OCI-LY7 (cell line): Measurements from ENCODE around the gene TAF4. TPM values are rescaled to one million over a fixed set of nuclear protein-coding genes. Genes with fewer than 3 reads are reported as not detected.

Source experiments
- BruUV-seq: library from RNA; stranded (reverse); fragments of 400-500 nt; replicated peaks from 2 replicates; lab custom pipeline; 2021; lab: Mats Ljungman, UMichigan
- CTCF ChIA-PET: fragments of 300-600 bp; sonication (Branson Sonifier 250); formaldehyde crosslinking; loops from one replicate; lab custom pipeline; 2022; ENCODE audit warnings: antibody characterized with exemption; ENCODE audit not compliant: unreplicated experiment; lab: Charles Lee
- POLR2A ChIA-PET: fragments of 300-600 bp; sonication (Branson Sonifier 250); formaldehyde crosslinking; loops from one replicate; lab custom pipeline; 2022; ENCODE audit warnings: antibody characterized with exemption; lab: Charles Lee
- DNase-seq: peaks from one replicate; pipeline ENCODE4 v3.0.0-alpha.2; 2015; ENCODE audit warnings: low spot score
- H2AFZ ChIP-seq: fragments of 200-600 bp; sonication (generic), shearing (Covaris generic); 2 replicates; pipeline ENCODE4 v1.6.1; 2014; ENCODE audit warnings: mild to moderate bottlenecking, antibody characterized with exemption, low read length, moderate library complexity
- H3K27ac ChIP-seq: fragments of 200-600 bp; sonication (generic); 2 replicates; pipeline ENCODE4 v1.5.1; 2014; ENCODE audit warnings: mixed run types, low read depth, mild to moderate bottlenecking, moderate library complexity, low read length, inconsistent platforms; ENCODE audit not compliant: poor library complexity, severe bottlenecking
- H3K36me3 ChIP-seq: fragments of 200-600 bp; sonication (generic); 2 replicates; pipeline ENCODE4 v1.6.1; 2014; ENCODE audit warnings: mild to moderate bottlenecking, antibody characterized with exemption, low read length, moderate library complexity, mixed read lengths; ENCODE audit not compliant: insufficient read depth
- H3K4me1 ChIP-seq: fragments of 200-600 bp; sonication (generic); 2 replicates; pipeline ENCODE4 v1.5.1; 2014; ENCODE audit warnings: mild to moderate bottlenecking, low read length; ENCODE audit not compliant: insufficient read depth, poor library complexity, severe bottlenecking
- H3K4me2 ChIP-seq: fragments of 200-600 bp; sonication (generic); 2 replicates; pipeline ENCODE4 v1.6.1; 2014; ENCODE audit warnings: mild to moderate bottlenecking, low read length
- H3K4me3 ChIP-seq: fragments of 200-600 bp; sonication (generic); 2 replicates; pipeline ENCODE4 v1.5.1; 2014; ENCODE audit warnings: mild to moderate bottlenecking, low read depth, low read length; ENCODE audit not compliant: poor library complexity, severe bottlenecking
- H3K79me2 ChIP-seq: fragments of 200-600 bp; sonication (generic); 2 replicates; pipeline ENCODE4 v1.6.1; 2016; ENCODE audit warnings: low read depth, mild to moderate bottlenecking, low read length, moderate library complexity, mixed read lengths; ENCODE audit not compliant: insufficient read depth
- H3K9me2 ChIP-seq: fragments of 200-600 bp; sonication (generic); 2 replicates; pipeline ENCODE4 v1.6.1; 2016; ENCODE audit warnings: mild to moderate bottlenecking, low read length, mixed read lengths; ENCODE audit not compliant: insufficient read depth
- H3K9me3 ChIP-seq: fragments of 200-600 bp; sonication (generic); 2 replicates; pipeline ENCODE4 v1.6.1; 2014; ENCODE audit warnings: mild to moderate bottlenecking, mixed run types, low read length, mixed read lengths
- H4K20me1 ChIP-seq: fragments of 200-600 bp; sonication (generic); 2 replicates; pipeline ENCODE4 v1.6.1; 2014; ENCODE audit warnings: mild to moderate bottlenecking, antibody characterized with exemption, low read length, moderate library complexity, mixed read lengths; ENCODE audit not compliant: insufficient read depth
- EZH2phosphoT487 ChIP-seq: fragments of 200-600 bp; sonication (generic); IDR thresholded peaks from 2 replicates; pipeline ENCODE4 v1.6.1; 2018; ENCODE audit warnings: low read depth, borderline replicate concordance, mild to moderate bottlenecking, mixed run types, antibody characterized with exemption, low read length, moderate library complexity, mixed read lengths
- intact Hi-C: fragments of 100-400 bp; cut with micrococcal nuclease; formaldehyde crosslinking; loops from one replicate; pipeline ENCODE4 v1.10.0; 2022; ENCODE audit not compliant: unreplicated experiment
- total RNA-seq, 2 experiments: library from RNA; depleted of rRNA in 1 of 2; stranded (reverse); fragments of >200 nt in 1 of 2; shearing (Covaris generic) in 1 of 2; gene quantifications; 2 replicates each; pipeline ENCODE4 v1.2.3, GENCODE V29; 2014 to 2022
- TF ChIP-seq, protein P1 (sequence below): fragments of 200-600 bp; sonication (generic); conservative IDR thresholded peaks from 2 replicates; pipeline ENCODE4 v1.5.1; 2014; ENCODE audit warnings: mild to moderate bottlenecking, antibody characterized with exemption, low read length, moderate library complexity, mixed read lengths

The TAF4 gene
- total RNA-seq, 2 experiments from 2014 or later = 11.2 to 38.9 TPM

DNA sequence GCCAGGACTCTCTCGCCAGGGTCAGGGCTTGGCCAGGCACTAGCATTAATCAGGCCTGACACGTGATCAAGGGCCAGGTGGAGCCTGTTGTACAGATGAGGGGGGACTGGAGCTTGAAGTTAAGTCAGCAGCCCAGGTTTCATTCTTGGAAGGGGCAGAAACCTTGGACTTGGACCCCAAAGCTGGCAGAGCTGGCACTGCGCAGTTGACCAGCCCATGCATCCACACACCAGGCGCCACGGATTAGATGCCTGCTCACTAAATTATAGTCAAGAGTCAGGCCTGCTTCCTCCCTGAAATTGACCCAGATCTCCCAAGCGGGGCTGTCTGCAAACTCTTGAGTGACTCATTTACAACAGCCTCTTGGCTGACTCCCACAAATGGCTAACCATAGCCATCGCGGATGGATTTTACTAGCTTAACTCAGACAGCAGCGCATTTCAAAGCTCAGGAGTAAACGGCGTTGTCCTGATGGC lies 4.1 kb upstream of the TAF4 start:
- H3K4me3 ChIP-seq = no peak overlapping the region
- TF ChIP-seq, protein P1, sequence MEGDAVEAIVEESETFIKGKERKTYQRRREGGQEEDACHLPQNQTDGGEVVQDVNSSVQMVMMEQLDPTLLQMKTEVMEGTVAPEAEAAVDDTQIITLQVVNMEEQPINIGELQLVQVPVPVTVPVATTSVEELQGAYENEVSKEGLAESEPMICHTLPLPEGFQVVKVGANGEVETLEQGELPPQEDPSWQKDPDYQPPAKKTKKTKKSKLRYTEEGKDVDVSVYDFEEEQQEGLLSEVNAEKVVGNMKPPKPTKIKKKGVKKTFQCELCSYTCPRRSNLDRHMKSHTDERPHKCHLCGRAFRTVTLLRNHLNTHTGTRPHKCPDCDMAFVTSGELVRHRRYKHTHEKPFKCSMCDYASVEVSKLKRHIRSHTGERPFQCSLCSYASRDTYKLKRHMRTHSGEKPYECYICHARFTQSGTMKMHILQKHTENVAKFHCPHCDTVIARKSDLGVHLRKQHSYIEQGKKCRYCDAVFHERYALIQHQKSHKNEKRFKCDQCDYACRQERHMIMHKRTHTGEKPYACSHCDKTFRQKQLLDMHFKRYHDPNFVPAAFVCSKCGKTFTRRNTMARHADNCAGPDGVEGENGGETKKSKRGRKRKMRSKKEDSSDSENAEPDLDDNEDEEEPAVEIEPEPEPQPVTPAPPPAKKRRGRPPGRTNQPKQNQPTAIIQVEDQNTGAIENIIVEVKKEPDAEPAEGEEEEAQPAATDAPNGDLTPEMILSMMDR = no peak
- TF ChIP-seq EZH2phosphoT487 = no peak
- POLR2A ChIA-PET = no interaction called here
- H2AFZ ChIP-seq = no peak overlapping the region
- H4K20me1 ChIP-seq = no peaks in the 10 kb centered on the region
- no peaks in the 10 kb centered on the region for H3K9me2 ChIP-seq
- no peaks in the 10 kb centered on the region; the same call in 1 of the 2 replicates for H3K79me2 ChIP-seq
- H3K36me3 ChIP-seq = no peaks in the 10 kb centered on the region
- H3K4me2 ChIP-seq = no peak overlapping the region
- BruUV-seq = no TSS peak
- intact Hi-C loops = loop anchor here (5.0 to 10.0 kb wide), 3 partner anchors 67 to 335 kb away; partner anchors contain the start of genes CABLES2, PSMA7 and SS18L1
- CTCF ChIA-PET = interaction anchor here (0.6 kb wide), 1 partner anchor 107 kb away, joined by 3 read pairs; no protein-coding TSS in a partner anchor
- 0 out of 2 replicates have a peak, but pooled peaks cover 4% of the 10 kb centered on the region for H3K9me3 ChIP-seq
- no peak for DNase-seq
- peaks cover 26% of the 10 kb centered on the region for H3K4me1 ChIP-seq
- no peak overlapping the region for H3K27ac ChIP-seq

DNA sequence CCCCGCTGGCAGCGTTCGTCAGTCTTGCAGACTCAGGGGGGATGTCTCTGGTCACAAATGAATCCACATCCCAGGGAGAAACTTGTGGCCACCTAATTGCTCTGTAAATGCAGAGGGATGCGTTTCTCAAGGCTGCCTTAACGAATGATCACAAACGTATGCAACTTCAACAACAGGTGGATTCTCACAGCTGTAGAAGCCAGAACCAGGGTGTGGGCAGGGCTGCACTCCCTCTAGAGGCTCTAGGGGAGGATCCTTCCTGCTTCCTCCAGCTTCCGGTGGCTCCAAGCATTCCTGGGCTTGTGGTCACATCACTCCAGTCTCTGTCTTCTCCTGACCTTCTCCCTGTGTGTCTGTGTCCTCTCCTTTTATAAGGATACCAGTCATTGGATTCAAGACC lies 3.3 kb upstream of the TAF4 start:
- no peaks in the 10 kb centered on the region for H3K9me2 ChIP-seq
- peak; percentile 16 for DNase-seq
- H3K4me1 ChIP-seq = peaks cover 31% of the 10 kb centered on the region
- no peak overlapping the region for H2AFZ ChIP-seq
- peak overlapping the region; percentile 96; the same call in 1 of the 2 replicates for H3K4me2 ChIP-seq
- peaks cover 3% of the 10 kb centered on the region; the same call in 1 of the 2 replicates for H3K79me2 ChIP-seq
- 0 out of 2 replicates have a peak, but pooled peaks cover 4% of the 10 kb centered on the region for H3K9me3 ChIP-seq
- intact Hi-C loops = loop anchor here (5.0 to 10.0 kb wide), 3 partner anchors 67 to 336 kb away; partner anchors contain the start of genes CABLES2, PSMA7 and SS18L1
- H4K20me1 ChIP-seq = no peaks in the 10 kb centered on the region
- POLR2A ChIA-PET = no interaction called here
- H3K36me3 ChIP-seq = peaks cover 3% of the 10 kb centered on the region; the same call in 1 of the 2 replicates
- no TSS peak for BruUV-seq
- TF ChIP-seq, protein P1 = no peak
- TF ChIP-seq EZH2phosphoT487 = no peak
- no peak overlapping the region for H3K4me3 ChIP-seq
- CTCF ChIA-PET = no interaction called here
- H3K27ac ChIP-seq = no peak overlapping the region
